NCI-H2227 (cell line): ENCODE results near the gene BZW1.

Source experiments
- DNase-seq: peaks from one replicate; lab custom pipeline; 2025; ENCODE audit not compliant: unreplicated experiment; lab: John Stamatoyannopoulos, UW

Gene BZW1

GRCh38 chr2:200811333-200812121, at the start of gene BZW1:
Gene BZW1 (plus strand): TSS chr2:200811910. CDS start chr2:200813218, 1,308 bp downstream.
- DNase-seq = peak; percentile 99

GRCh38 chr2:200762127-200762526, 49.6 kb upstream of the BZW1 start:
- DNase-seq = no peak

GRCh38 chr2:200763422-200763821, 48.3 kb upstream of the BZW1 start:
- DNase-seq = no peak

GRCh38 chr2:200765139-200765951, 46.4 kb upstream of the BZW1 start:
- no peak for DNase-seq

GRCh38 chr2:200765995-200766660, 45.6 kb upstream of the BZW1 start:
- DNase-seq = peak; percentile 18

GRCh38 chr2:200767111-200767885, 44.4 kb upstream of the BZW1 start:
- no peak for DNase-seq

GRCh38 chr2:200770847-200771246, 40.9 kb upstream of the BZW1 start:
- DNase-seq = no peak

- DNase-seq = no peak
These were observed 39.1 kb upstream of the BZW1 start for GRCh38 chr2:200772620-200773019.

GRCh38 chr2:200773083-200773482, 38.6 kb upstream of the BZW1 start:
- DNase-seq = no peak

- DNase-seq = no peak
These were observed 36.8 kb upstream of the BZW1 start for GRCh38 chr2:200774920-200775319.

- no peak for DNase-seq
These were observed 34.4 kb upstream of the BZW1 start for GRCh38 chr2:200777275-200777674.

- no peak for DNase-seq
These were observed 33.7 kb upstream of the BZW1 start for GRCh38 chr2:200778038-200778437.

- DNase-seq = no peak
These were observed 32.5 kb upstream of the BZW1 start for GRCh38 chr2:200779214-200779613.

- DNase-seq = no peak
These were observed 30.1 kb upstream of the BZW1 start for GRCh38 chr2:200781616-200782015.

GRCh38 chr2:200782251-200782650, 29.5 kb upstream of the BZW1 start:
- no peak for DNase-seq

- no peak for DNase-seq
These were observed 27.5 kb upstream of the BZW1 start for GRCh38 chr2:200784215-200784614.

- DNase-seq = no peak
These were observed 25.3 kb upstream of the BZW1 start for GRCh38 chr2:200786423-200786822.

GRCh38 chr2:200786826-200787225, 24.9 kb upstream of the BZW1 start:
- DNase-seq = no peak

GRCh38 chr2:200787351-200788120, 24.2 kb upstream of the BZW1 start:
- no peak for DNase-seq

GRCh38 chr2:200788121-200788718, 23.5 kb upstream of the BZW1 start:
- no peak for DNase-seq
